HG03442 (cell line): ENCODE data around the gene RBM8A.

Source experiments
- ATAC-seq: cut with Tn5 transposase; IDR thresholded peaks from one replicate; pipeline ENCODE4 v1.9.1; 2021; ENCODE audit warnings: mild to moderate bottlenecking, moderate library complexity; ENCODE audit not compliant: unreplicated experiment

RBM8A gene

GRCh38 chr1:145927063-145927886 lies at the start of gene RBM8A:
TSS of gene RBM8A (minus strand) at chr1:145927484. CDS start at chr1:145927426, 58 bp downstream.
- ATAC-seq = peak; percentile 96

GRCh38 chr1:145977016-145977415 lies 49.7 kb upstream of the RBM8A start:
- ATAC-seq = no peak

- ATAC-seq = no peak
Measured at GRCh38 chr1:145975216-145975615, 47.9 kb upstream of the RBM8A start.

- ATAC-seq = no peak
Measured at GRCh38 chr1:145974721-145975120, 47.4 kb upstream of the RBM8A start.

GRCh38 chr1:145972580-145972979 lies 45.3 kb upstream of the RBM8A start:
- ATAC-seq = no peak

GRCh38 chr1:145967288-145967687 lies 40.0 kb upstream of the RBM8A start:
- ATAC-seq = no peak

- ATAC-seq = no peak
Measured at GRCh38 chr1:145965119-145965744, 37.9 kb upstream of the RBM8A start.

- ATAC-seq = peak; percentile 91
Measured at GRCh38 chr1:145964328-145965118, 37.2 kb upstream of the RBM8A start, which contains the start of the genes ANKRD34A and POLR3GL. TSS of gene ANKRD34A (minus strand) at chr1:145964575. CDS start at chr1:145961759, 2,816 bp downstream. TSS of gene POLR3GL (plus strand) at chr1:145964690. CDS start at chr1:145974866, 10,176 bp downstream.

GRCh38 chr1:145963265-145964019 lies 36.2 kb upstream of the RBM8A start:
- ATAC-seq = no peak

GRCh38 chr1:145962157-145963102 lies 35.1 kb upstream of the RBM8A start:
- ATAC-seq = no peak

- no peak for ATAC-seq
Measured at GRCh38 chr1:145961425-145962156, 34.3 kb upstream of the RBM8A start.

GRCh38 chr1:145961109-145961424 lies 33.8 kb upstream of the RBM8A start:
- ATAC-seq = no peak

GRCh38 chr1:145960468-145961108 lies 33.3 kb upstream of the RBM8A start:
- ATAC-seq = no peak

GRCh38 chr1:145959957-145960467 lies 32.7 kb upstream of the RBM8A start:
- ATAC-seq = no peak

GRCh38 chr1:145959333-145959732 lies 32.0 kb upstream of the RBM8A start:
- no peak for ATAC-seq

- no peak for ATAC-seq
Measured at GRCh38 chr1:145958734-145959133, 31.4 kb upstream of the RBM8A start.

- ATAC-seq = peak; percentile 88
Measured at GRCh38 chr1:145957443-145958319, 30.4 kb upstream of the RBM8A start, which contains the start of gene LIX1L. TSS of gene LIX1L (minus strand) at chr1:145958017. CDS start at chr1:145957927, 90 bp downstream.
